Neural cell (in vitro differentiated cells): ENCODE measurements around the gene TGFBR2.

ENCODE experiments used
- CTCF ChIP-seq: fragments of 450-650 bp; IDR thresholded peaks from 2 replicates; pipeline ENCODE4 v1.5.1; 2014; ENCODE audit warnings: antibody characterized with exemption, mild to moderate bottlenecking, moderate library complexity; ENCODE audit not compliant: poor library complexity, severe bottlenecking
- EP300 ChIP-seq: fragments of 450-650 bp; conservative IDR thresholded peaks from 2 replicates; pipeline ENCODE4 v1.6.1; 2014; ENCODE audit warnings: antibody characterized with exemption, mild to moderate bottlenecking, moderate library complexity; ENCODE audit not compliant: poor library complexity, severe bottlenecking
- EZH2 ChIP-seq: fragments of 200-600, 300-800 bp; shearing (Covaris generic), sonication (generic); IDR thresholded peaks from 2 replicates; pipeline ENCODE4 v1.6.1; 2014; ENCODE audit warnings: antibody characterized with exemption, low read length, borderline replicate concordance, mild to moderate bottlenecking; ENCODE audit not compliant: insufficient read depth, poor library complexity, severe bottlenecking
- MXI1 ChIP-seq: fragments of 450-650 bp; conservative IDR thresholded peaks from 2 replicates; pipeline ENCODE4 v1.6.1; 2014; ENCODE audit warnings: antibody characterized with exemption, mild to moderate bottlenecking; ENCODE audit not compliant: poor library complexity, severe bottlenecking
- POLR2AphosphoS5 ChIP-seq: IDR thresholded peaks from 2 replicates; pipeline ENCODE4 v1.6.1; 2012
- RAD21 ChIP-seq: fragments of 450-650 bp; conservative IDR thresholded peaks from 2 replicates; pipeline ENCODE4 v1.6.1; 2014; ENCODE audit warnings: antibody characterized with exemption, mild to moderate bottlenecking, moderate library complexity
- REST ChIP-seq: IDR thresholded peaks from 2 replicates; pipeline ENCODE4 v1.6.1; 2012; ENCODE audit warnings: borderline replicate concordance
- TAF1 ChIP-seq: IDR thresholded peaks from 2 replicates; pipeline ENCODE4 v1.6.1; 2012; ENCODE audit warnings: low read depth

GRCh38 chr3:30605005-30605404 is 1.4 kb upstream of the TGFBR2 start:
- TF ChIP-seq POLR2AphosphoS5, result no peak
- no peak for TF ChIP-seq REST
- no peak for TF ChIP-seq CTCF
- TF ChIP-seq EP300, result no peak
- TF ChIP-seq TAF1, result no peak
- no peak for TF ChIP-seq EZH2
- TF ChIP-seq RAD21, result no peak
- no peak for TF ChIP-seq MXI1
